Measurements from ENCODE around the gene RGS16.

RGS16 gene

DNA sequence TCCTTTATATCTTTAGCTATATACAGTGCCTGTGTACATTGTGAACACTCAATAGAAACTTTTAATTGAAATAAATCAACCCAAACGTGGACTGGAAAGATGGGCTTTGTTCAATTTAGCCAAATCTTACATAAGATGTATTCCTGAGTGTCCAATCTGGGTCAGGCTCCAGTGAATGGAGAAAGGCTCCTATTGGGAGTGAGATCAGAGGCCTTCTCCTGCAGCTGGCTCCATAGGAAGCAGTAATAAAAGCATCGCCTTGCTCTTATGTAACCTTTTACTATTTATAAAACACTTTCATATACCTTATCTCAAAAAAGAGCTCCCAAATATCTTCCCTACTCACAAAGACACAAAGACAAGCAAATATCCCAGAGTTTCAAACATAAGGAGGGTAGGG is 24.9 kb upstream of the RGS16 start:
- FAIRE-seq, result no peak

DNA sequence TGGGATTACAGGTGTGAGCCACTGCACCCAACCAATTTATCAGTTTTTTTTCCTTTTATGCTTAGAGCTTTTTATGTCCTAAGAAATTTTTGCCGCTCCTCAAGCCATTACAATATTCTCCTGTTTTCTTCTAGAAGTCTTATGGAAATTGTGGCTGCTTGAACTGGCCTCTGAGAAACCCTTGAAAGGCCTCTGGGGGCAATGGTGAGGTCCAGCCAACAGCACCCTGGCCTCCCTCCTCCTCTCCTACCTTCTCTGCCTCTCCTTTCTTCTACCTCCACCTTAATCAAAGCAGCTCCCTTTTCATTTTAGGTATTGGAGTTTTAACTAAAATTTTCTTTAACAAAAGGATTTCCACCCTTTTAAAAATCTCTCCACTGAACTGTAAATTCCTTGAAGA is 24.5 kb upstream of the RGS16 start:
- FAIRE-seq, result no peak

DNA sequence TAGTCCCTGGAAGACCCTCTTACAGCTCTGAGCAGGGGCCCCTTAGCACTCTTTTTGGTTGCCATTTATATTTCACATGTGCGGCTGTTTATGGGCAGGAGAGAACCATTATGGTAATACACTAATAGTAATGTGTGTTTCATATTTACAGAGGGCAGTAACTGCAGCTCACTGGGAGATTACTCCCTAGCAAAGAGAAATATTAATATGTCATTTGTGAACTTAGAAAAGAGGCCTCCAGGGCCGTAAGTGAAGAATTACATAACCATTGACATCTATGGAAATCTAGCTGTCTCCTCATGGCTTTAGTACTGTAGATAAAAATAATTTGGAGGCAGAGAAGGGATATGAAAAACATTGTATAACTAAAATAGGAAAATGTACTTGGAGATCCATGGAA is 23.4 kb upstream of the RGS16 start:
- FAIRE-seq, result no peak

DNA sequence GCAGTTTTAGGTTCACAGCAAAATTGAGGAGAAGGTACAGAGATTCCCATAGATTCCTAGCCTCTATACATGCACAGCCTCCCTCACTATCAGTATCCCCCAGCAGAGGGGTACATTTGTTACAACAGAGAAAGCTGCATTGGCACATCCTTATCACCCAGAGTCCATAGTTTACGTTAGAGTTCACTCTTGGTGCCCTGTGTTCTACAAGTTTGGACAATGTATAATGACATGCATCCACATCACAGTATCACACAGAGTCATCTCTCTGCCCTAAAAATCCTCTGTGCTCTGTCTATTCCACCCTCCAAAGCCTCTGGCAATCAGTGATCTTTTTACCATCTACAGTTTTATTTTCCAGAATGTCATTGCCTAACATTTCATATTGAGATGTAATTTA is 22.3 kb upstream of the RGS16 start:
- no peak for FAIRE-seq

DNA sequence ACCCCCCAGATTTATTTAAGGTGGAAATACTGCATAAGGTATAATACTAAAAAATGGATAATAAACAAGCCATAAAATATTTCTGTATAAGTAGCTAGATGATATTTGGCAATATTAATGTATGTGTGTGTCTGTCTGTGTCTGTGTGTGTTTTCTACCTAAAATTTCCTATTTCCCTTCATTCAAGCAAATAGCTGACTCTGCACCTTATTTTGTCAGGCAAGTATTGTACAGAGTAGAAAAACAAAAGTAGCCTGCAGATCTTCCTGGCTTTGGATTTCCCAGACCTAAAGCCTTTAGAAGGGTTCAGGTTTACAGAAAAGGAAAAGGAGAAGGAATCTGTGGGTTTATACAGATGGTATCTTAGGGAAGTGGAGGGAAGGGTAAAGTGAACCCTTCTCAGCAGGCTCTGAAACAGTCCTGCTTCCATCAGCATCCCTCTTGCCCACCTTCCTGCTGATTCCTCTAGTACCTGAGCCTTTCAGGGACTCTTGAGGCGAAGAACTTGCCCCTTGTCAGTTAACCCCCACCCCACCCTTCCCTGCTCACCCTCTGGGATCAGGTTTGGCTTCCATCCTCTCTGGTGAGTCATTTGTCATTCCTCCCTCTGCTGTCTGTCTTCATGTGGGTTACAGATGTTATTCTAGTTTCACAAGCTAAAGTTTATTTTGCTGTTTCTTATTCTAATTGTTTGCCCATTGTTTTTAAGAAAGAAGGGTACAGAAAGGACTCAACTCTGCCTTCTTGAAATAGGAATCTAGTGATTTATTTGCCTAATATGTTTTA is 21.7 kb upstream of the RGS16 start:
- no peak for FAIRE-seq

DNA sequence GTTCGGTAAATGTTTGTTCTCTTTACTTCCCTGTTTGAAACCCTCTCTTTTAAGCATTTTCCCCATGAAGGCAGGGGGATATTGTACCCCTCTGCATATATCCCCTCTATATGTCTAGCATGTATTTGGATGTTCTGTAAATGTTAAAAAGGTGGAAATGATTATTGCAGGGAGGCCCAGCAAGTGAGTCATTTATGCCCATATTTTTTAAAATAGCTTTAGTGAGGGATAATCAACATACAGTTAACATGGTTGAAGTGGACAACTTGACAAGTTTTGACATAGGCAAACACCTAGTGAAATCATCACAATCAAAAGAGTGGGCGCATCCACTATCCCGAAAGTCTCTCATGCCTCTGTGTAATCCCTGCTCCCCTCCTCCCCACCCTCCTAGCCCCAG is 20.8 kb upstream of the RGS16 start:
- FAIRE-seq, result no peak

DNA sequence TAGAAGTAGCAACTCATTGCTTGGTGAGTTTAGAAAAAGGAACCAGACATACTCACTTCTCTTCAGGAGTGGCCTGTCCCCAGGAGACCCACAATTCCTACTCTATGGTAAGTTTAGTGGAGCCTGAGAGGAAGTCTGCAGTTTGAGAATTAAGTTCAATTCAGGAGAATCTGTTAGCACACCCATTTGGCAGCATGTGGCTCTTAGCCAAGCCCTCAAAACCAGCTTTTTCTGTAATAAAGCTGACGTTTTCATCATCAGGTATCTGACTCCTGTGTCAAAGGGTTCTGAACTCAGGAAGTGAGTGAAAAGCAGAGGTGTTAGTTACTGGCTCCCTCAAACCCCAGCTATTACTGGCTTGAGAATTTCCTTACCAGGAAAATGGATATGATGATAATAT is 20.4 kb upstream of the RGS16 start:
- no peak for FAIRE-seq

DNA sequence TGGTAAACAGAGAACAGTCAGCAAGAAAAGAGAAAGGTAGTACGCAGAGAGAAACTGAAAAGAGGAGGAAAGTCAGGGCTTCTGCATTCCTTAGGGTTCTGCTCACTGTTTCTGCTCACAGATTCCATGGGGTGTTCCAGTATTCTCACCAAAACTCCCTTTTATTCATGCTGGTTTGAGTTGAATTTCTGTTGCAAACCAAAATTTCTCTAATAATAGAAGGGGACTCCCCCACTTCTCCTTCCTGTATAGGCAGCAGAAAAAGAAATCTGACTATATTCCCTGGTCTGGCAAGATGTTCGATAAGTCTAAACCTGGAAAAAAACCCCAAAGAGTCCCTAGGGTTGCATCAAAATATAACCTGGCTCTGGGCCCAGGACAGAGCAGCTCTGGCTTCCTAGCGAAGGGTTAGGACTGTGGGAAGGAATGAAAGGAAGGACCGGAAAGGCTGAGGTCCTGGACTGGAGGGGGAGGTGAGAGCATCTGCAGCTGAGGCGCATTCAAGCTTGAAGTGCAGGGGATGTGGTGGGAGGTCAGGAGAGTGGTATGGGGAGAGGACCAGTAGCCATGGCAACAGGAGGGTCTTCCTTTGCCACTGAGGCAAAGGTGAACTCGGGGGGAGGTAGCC is 18.8 kb upstream of the RGS16 start:
- no peak for FAIRE-seq

DNA sequence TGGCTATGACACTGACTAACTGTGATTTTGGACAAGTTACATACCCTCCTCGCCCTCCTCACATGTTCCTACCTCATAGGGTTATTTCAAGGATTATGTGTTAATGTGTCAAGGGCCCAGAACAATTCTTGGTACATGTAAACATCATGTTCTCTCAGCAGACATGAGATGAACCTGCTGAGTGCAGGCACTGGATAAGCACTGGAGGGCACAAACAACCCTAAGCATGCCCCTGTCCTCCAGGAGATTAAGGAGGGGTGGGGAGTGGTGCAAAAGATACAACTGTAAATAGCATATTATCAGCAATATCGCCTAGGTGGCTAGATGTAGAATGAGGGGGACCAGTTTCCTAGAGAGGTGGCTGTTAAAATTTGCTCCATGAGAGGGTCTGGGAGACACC is 17.7 kb upstream of the RGS16 start:
- FAIRE-seq, result no peak

DNA sequence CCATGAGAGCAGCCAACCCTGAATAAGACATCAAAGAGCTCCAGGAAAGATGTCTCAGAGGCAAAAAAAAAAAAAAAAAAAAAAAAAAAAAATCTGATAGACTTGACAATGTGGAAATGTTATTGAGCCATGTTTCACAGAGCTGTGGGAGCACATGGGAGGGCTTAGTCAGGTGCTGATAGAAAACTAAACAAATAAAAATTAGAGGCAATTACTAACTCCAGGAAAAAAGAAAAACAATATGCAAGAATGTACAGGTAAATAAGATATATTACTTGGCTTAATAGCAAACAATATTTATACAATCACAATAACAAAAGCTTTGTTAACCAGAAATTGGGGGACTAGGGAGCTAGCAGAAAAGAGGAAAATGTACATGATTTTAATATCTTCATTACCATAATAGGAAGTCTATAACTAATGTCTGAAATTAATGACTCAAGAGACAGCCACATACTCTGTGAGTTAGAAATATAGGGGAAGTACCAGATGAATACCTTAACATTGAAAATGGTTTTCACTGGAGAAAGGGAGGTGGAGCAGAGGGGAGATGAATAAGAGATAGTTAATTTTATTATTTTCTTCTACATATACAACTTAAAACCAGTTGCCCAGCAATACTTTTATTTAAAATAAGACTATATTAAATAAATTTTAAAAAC is 16.9 kb upstream of the RGS16 start:
- no peak for FAIRE-seq

DNA sequence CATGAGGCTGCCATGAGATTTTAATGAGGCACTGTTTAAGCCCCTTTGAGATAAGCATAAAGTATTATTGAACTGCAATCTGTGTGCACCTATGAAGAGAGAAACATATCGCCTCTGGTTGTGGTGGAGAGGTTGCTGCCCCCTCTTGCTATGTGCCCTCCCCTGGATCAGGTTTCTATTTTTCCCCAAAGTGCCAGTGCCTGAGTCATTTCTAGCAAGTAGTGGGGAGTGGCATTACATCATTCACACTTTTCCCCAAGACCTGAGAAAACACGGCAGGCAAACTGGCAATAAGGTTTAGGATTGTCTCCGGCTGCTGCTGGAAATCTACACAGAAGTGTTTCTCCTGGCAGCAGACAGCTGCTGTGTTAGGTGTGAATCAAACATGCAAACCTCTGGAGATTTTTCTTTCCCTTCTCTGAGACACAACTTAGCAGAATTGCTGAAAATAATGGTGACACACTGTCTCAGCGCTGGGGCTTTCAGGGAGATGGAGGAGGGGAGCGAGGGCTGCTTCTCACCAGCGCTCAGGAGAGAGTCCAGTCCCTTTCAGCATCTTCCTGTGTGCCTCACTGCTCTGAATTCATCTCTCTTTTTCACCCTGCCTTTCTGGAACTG is 13.7 kb upstream of the RGS16 start:
- no peak for FAIRE-seq

DNA sequence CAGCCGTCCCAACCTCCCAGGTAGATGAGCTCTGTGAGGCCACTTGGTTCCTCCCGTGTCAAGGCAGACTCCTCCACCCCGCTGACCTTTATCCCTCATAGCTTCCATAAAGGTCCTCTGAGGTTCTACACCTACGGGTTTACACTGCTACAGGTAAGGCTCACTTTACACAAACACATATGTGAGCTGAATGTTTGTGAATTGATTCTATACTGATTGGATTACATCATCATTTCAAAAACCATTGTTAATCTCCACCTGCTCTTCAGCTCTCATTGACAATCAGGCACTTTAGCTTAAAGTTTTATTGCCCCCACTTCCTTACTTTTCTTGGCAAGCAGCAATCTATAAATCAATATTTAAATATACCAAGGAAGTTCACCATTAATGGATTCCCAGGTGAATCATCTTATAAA is 12.8 kb upstream of the RGS16 start:
- FAIRE-seq, result no peak

DNA sequence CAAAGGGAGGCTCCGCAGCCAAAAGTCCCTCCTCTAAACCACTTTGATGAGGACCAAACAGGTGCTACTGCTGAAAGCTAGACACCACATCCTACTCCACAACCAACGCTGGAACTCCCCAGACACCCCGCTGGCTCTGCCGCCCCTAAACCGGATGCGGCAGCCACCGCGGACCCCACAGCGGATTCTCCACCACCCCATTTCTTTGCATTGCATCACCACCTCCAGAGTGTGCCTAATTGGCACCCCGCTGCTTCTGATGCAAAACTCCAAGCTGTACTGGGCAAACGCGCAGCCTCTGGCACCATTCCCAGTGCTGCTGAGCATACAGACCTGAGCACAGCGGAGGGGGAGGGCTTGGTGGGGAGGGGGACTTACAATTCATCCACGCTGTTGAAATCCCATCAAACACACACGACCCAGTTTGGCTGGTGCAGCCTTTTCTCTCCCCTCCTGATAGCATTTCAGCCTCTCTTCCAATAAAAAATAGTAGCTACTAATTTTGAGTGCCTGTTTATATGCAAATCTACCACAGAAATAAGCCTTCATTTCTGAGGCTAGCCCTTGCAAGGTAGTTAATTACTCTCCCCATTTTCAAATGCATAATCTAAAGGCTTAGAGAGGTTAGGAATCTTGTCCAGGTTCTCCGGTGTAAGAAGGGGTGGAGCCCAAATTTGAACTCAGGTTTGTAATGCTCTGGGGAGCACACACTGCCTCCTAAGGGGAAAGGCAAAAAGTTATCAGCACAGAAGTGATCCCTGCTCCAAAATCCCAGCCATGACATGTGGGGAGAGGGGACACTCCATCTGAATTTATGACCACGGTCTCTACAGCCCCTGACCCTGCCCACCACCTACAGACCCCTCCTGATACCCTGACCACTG is 12.2 kb upstream of the RGS16 start:
- FAIRE-seq, result no peak

DNA sequence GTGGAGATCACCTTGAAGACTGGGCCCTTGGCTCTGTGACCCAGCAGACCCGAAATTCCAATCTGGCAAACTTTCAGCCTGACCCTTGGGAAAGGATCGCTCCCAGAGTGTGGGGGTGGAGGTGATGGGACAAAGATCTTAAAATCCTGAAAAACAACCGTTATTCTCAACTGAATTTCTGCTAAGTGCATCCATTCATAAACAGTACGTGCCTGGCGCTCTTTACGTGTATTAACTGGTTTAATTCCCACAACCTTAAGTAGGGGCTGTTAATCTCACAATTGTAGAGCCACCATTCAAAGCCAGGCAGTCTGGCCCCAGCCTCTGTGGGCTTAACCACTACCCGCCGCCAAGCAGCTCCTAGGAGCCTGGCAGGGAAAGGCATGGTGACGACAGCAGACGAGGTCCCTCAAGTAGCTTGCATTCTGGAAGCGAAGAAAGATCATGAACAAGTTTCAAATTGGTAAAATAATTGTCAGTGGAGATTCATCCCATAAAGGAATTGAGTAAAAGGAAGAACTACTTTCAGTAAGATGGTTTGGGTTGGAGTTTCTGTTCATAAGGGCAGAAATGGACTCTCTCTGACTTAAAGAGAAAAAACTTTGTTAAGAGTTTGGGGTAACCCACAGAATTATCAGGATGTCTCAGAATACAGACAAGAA is 11.4 kb upstream of the RGS16 start:
- no peak for FAIRE-seq

DNA sequence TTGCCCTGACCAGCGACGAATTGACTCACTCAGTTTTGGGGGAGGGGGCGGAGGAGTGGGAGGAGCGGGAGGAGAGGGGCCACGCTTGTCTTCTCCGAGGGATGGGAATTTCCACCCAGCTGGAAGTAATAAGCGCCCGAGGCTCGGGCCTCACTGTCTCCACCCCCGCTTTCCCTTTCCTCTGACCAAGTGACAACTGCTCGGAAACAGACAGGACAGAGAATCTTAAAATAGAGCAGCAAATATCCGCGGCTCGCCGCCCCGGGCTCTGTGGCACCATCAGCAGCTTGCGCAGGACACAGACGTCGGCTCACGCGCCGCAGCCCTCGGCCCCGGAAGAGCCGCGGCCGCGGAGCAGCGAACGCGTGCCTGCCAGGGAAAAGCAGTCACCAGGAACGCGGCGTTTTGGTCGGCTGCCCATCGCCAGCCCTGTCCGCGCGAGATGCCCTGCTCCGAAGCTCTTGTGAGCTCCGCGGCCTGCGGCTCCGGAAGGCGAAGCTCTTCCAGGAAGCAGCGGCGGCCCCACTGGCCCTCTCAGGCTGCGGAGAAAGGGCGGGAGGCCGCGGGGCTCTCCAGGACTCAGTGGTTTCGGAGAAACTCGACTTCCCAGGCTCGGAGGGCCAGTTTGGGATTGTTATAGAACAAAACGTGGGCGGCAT is 10.7 kb upstream of the RGS16 start:
- FAIRE-seq, result no peak

DNA sequence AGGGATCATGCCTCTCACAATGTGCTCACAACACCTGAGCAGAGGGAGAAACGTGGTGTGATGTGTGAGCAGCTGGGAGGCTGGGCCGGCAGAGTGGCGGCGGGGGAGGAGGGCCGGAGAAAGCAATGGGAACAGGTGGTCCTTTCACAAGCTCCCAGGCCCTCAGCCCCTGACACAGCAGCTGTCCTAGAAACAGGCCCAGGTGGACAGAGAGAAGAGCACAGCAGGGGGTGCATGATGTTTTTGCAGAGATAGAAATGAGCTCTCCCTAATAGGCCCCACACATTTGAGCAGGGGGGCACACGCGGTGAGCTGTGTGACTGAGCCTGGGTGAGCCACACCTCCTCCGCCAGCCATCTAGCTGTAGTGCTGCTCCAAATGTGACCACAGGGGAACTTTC is 7.6 kb upstream of the RGS16 start:
- FAIRE-seq, result no peak

DNA sequence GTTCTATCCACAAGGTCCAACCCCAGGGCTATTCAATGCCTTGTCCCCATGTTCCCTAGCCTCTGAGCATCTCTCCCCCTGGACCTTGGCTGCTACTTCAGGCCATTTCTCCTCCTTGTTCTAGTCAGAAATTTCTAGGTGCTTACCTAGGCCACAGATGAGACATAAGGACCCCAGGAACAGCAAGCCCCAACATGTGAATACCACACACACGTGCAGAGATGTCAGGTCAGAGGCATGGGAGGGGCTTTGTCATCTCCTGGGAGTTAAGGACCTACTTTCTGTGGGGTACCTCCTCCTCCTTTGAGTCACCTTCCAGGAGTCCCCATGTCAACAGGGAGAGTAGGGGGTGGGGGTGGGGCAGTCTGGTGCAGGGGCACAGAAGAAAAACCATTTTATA is 7.1 kb upstream of the RGS16 start:
- FAIRE-seq, result no peak

DNA sequence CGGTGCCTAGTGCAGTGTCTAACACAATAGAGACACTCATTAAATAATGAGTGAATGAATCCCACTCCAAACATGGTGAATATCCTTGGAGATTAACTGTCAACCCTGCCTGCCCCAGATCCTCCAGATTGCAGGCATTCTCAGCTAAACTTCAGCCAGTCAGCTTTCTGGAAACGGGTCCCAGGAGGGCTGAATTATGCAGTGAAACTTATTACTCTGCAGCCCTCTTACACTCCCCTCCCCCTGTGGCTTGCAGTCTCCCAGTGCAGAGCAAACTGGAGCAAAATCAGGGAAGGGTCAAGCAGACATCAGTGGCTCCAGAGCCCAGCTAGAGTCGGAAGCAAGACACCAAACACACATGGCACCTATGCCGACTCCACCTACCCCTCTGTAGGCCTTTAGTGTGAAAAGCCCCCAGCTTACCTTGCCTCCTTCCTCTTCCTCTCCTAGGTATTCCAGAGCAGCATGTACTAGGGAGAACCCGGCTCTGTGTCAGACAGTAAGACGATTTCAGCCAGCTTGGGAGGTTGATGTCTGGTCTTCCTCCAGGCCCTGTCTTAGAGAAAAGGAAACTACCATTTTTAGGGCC is 6.5 kb upstream of the RGS16 start:
- no peak for FAIRE-seq

DNA sequence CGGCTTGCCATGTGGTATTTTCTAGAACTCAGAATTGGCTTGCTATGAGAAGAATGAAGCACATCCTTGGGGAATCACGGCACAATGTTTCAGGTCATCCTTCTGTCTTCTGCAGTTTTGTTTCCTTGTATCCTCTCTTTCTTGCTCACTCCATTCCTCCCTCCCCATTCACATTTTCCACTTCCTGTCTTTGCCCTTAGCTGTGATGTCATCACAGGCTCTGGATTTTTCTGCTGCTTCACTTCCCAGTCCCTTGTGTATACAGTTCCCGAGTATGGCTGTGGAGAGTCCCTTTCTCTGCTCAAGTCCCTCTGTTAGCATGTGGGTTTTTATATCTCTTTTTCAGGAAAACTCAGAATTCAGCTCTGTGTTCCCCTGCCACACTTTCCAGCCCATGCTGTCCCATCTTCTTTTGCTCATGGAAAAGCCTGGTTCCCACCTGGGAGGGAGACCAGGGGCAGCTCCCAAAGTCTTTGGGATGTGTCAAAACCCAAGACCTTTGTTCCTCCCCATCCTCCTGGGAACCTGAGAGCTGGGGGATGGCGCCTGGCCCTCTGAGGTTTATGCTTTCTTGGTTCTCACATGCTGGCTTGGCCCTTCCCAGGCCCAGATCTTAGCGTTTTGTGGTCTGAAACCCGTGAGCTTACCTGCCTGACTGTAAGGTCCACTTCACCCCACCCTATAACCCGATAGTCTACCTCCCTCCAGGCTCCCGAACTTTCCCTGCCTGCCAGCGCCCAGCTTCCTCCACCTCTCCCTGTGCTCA is 4.8 kb upstream of the RGS16 start:
- no peak for FAIRE-seq

DNA sequence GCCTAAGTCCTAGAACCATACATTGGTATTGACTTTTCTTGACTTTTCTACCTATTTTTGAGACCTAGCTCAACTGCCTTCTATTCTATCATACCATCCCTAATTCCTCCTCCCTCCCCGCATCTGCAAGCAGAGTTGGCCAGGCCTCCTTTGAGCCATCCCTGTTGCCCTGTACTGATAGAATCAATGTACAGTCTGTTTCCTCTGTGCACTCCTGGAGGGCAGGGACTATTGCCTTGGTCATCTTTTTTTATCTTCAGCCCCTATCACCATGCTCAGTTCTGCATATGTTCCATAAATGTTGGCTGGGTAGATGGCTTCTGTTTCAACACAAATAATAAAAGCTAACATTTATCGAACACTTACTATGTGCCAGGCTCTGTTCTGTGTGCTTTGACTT is 4.0 kb upstream of the RGS16 start:
- FAIRE-seq, result no peak
